HuH-7.5 (cell line): ENCODE data around the gene TPMT.
A peak's percentile ranks its signal among the peaks of the same experiment; 100 is the strongest.
"Not testable (repeated sequence)": the region's sequence is repeated elsewhere in the genome, so short reads cannot be mapped to it uniquely, and the experiment has no call there.

ENCODE experiments used
- DNase-seq: peaks from one replicate; pipeline ENCODE4 v3.0.0; 2011; ENCODE audit warnings: low spot score

The TPMT gene

GRCh38 chr6:18155864-18156421 lies 1.1 kb upstream of the TPMT start:
- peak; percentile 58 for DNase-seq

- peak; percentile 84 for DNase-seq
Observed at GRCh38 chr6:18155150-18155863, 430 bp upstream of the TPMT start, which contains the start of gene KDM1B. KDM1B (plus strand) TSS chr6:18155422; CDS start chr6:18159896, 4,474 bp downstream.

- no peak for DNase-seq
Observed at GRCh38 chr6:18153311-18153703, 1.6 kb downstream of the TPMT start.

- DNase-seq = no peak
Observed at GRCh38 chr6:18151801-18152200, 3.1 kb downstream of the TPMT start.

GRCh38 chr6:18151391-18151790 lies 3.5 kb downstream of the TPMT start:
- DNase-seq = not testable (repeated sequence)

- no peak for DNase-seq
Observed at GRCh38 chr6:18148304-18149025, 6.4 kb downstream of the TPMT start.

- DNase-seq = no peak
Observed at GRCh38 chr6:18147616-18148015, 7.3 kb downstream of the TPMT start.

- no peak for DNase-seq
Observed at GRCh38 chr6:18147160-18147559, 7.7 kb downstream of the TPMT start.

GRCh38 chr6:18142591-18142861 lies 12.4 kb downstream of the TPMT start:
- no peak for DNase-seq

- no peak for DNase-seq
Observed at GRCh38 chr6:18141805-18142590, 12.9 kb downstream of the TPMT start.

GRCh38 chr6:18139935-18140621 lies 14.8 kb downstream of the TPMT start:
- no peak for DNase-seq

- DNase-seq = no peak
Observed at GRCh38 chr6:18138906-18139305, 16.0 kb downstream of the TPMT start.

GRCh38 chr6:18136260-18136659 lies 18.6 kb downstream of the TPMT start:
- no peak for DNase-seq

- no peak for DNase-seq
Observed at GRCh38 chr6:18135171-18135570, 19.7 kb downstream of the TPMT start.

- no peak for DNase-seq
Observed at GRCh38 chr6:18132346-18132745, 22.5 kb downstream of the TPMT start.

- DNase-seq = no peak
Observed at GRCh38 chr6:18126121-18126520, 28.8 kb downstream of the TPMT start.

- peak; percentile 67 for DNase-seq
Observed at GRCh38 chr6:18122128-18123093, 32.5 kb downstream of the TPMT start, which contains the start of gene NHLRC1. NHLRC1 (minus strand) TSS chr6:18122677; CDS start chr6:18122606, 71 bp downstream.

- DNase-seq = no peak
Observed at GRCh38 chr6:18121580-18122127, 33.2 kb downstream of the TPMT start.

- DNase-seq = no peak
Observed at GRCh38 chr6:18119236-18119635, 35.6 kb downstream of the TPMT start.

GRCh38 chr6:18118330-18118729 lies 36.5 kb downstream of the TPMT start:
- no peak for DNase-seq
